GM12892 (cell line): ENCODE results near the gene TMEM39B.

ENCODE experiments used
- POLR2A ChIP-seq: IDR thresholded peaks from 2 replicates; pipeline ENCODE4 v1.6.1; 2011; ENCODE audit warnings: low read depth, low read length, control low read depth
- POLR2AphosphoS5 ChIP-seq: IDR thresholded peaks from 2 replicates; pipeline ENCODE4 v1.6.1; 2011; ENCODE audit warnings: low read depth, low read length, control low read depth

GRCh38 chr1:32032275-32032615 is 40.5 kb upstream of the TMEM39B start:
- TF ChIP-seq POLR2A (no peak), POLR2AphosphoS5 (no peak)
